ENCODE data around the gene NAPA.

- TF ChIP-seq GATA3 (IDR thresholded peaks at IDR 0.05; ENCODE audit: low read depth, low read length), result no peak
- TF ChIP-seq GATA2 (IDR thresholded peaks at IDR 0.05; ENCODE audit: low read depth, low read length), result no peak
Measured at GRCh38 chr19:47498561-47498960, 16.3 kb downstream of the NAPA start.
